ENCODE measurements around the gene LITAF.

DNA sequence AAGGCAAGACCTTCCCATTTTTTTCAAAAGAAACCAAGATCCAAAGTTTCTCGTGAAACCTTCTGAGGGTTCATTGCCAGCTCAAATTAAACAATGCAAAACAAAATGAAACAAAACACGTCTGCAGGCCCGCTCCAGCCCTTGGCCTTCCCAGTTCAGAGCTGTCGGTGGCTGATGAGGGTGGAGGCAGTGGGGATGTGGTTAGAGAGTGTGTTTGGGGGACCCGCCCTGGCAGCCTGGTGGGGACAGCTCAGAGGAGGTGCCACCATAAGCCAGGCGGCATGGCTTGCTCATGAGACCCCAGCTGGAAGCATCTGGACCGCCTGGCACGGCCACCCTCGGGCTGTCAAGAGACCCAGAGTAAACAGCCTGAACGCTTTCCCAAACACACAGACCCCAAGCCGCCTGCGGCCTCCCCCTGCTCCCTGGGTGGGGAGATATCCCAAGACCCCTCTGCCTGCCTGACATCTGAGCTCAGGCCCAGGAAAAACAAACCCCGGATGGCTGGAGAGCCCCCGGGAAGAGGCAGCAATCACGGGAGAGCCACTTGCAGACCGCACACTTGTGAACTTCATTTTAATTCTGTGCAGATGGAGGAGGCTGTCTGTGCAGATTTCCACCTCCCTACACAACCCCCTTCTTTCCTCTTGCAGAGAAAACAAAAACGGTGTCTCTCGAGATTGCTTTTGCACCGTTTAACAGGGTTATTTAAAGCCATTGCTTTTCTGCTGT is 35.4 kb upstream of the LITAF start:
- TF ChIP-seq TAF1 (IDR thresholded peaks at IDR 0.05; ENCODE audit: low read depth, low read length), result no peak
- no peak for TF ChIP-seq SPI1 (IDR thresholded peaks at IDR 0.05; ENCODE audit: low read depth, low read length)
- TF ChIP-seq POLR2A (IDR thresholded peaks at IDR 0.05; ENCODE audit: low read depth, low read length), result no peak
- TF ChIP-seq POLR2AphosphoS5 (IDR thresholded peaks at IDR 0.05; ENCODE audit: low read depth, low read length), result no peak
- TF ChIP-seq POU2F2 (IDR thresholded peaks at IDR 0.05; ENCODE audit: low read depth, low read length), result no peak

All from GM12891 (cell line).